Sigmoid colon (tissue), 4 donors: Measurements from ENCODE around the gene NDUFAF3.

ENCODE experiments used
- EP300 ChIP-seq, 4 donors: sonication (generic); formaldehyde crosslinking; IDR thresholded peaks; one replicate each; pipeline ENCODE4 v1.6.1; 2017; ENCODE audit warnings: antibody characterized with exemption in 4 of 4
- POLR2A ChIP-seq, 2 donors: fragments of 450-650 bp; IDR thresholded peaks; one replicate each; pipeline ENCODE4 v1.6.1; 2016; ENCODE audit warnings: antibody characterized with exemption in 2 of 2, mild to moderate bottlenecking in 2 of 2, moderate library complexity in 2 of 2
- TF ChIP-seq, protein P1 (sequence below), 4 experiments: fragments of 450-650 bp in 3 of 4; fragments of 200-600 bp in 1 of 4; IDR thresholded peaks; one replicate each; pipeline ENCODE4 v1.5.1; 2016 to 2019; ENCODE audit warnings: antibody characterized with exemption in 4 of 4, mild to moderate bottlenecking in 3 of 4, moderate library complexity in 2 of 4

DNA sequence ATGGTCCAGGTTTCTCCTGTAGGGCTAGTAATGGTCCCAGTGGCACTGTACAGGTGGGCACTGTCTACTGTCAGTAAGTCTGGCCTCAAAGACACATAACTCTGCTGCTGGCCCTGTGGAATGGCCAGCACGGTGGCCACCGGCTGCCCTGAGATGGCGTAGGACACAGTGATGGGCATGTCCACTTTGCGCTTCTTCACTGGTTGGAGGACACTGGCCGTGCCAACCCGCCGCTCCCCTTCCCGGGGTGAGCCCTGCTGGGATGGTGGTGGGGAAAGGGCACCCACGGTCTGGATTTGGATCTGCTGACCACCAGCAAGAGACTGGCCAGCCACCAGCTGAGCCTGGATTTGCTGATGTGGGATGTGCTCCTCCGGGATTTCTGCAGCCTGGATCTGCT, 35.3 kb downstream of the NDUFAF3 start:
- TF ChIP-seq POLR2A (IDR thresholded peaks at IDR 0.05) (no peak), EP300 (IDR thresholded peaks at IDR 0.05) (no peak)
- TF ChIP-seq, protein P1, sequence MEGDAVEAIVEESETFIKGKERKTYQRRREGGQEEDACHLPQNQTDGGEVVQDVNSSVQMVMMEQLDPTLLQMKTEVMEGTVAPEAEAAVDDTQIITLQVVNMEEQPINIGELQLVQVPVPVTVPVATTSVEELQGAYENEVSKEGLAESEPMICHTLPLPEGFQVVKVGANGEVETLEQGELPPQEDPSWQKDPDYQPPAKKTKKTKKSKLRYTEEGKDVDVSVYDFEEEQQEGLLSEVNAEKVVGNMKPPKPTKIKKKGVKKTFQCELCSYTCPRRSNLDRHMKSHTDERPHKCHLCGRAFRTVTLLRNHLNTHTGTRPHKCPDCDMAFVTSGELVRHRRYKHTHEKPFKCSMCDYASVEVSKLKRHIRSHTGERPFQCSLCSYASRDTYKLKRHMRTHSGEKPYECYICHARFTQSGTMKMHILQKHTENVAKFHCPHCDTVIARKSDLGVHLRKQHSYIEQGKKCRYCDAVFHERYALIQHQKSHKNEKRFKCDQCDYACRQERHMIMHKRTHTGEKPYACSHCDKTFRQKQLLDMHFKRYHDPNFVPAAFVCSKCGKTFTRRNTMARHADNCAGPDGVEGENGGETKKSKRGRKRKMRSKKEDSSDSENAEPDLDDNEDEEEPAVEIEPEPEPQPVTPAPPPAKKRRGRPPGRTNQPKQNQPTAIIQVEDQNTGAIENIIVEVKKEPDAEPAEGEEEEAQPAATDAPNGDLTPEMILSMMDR (IDR thresholded peaks at IDR 0.05): no peak
